ENCODE results near the gene CAMTA1.

CAMTA1 gene

DNA sequence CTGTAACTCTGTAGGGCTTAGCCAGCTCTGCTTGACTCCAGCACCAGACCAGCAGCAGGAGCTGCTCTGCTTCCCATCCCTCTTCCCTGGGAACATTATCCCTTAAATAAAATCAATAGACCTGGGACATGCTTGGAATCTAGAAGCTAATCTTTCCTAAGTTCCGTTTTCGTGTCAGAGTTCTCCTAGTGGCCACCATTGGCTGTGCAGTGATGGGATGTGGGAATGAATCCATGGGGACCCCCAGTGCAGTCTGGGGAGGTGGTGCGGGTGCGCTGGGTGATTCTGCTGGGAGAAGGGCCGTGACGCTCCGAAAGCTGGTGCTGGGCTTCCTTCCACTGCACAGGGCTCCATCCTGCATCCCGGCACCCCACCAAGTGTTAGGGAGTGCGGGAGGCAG is 202.7 kb downstream of the CAMTA1 start:
- no peak for DNase-seq

DNA sequence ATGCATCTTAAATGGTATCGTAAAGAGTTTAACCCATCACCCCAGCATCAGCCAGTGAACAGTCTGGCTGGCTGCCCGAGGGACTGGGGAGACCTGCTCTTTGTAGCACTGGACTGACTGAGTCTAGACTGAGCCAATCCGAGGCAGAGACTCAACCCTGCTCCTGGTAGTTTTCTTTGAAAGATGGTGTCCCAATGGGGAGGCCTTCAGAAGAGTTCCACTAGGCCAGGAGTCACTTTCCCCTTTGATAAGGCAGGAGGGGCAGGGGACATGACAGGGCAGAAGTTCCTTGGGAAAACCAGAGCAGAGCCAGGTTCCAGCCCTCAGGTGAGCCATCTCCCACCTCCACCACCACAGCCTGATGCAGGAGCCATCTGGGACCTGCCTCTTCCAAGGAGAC is 203.5 kb downstream of the CAMTA1 start:
- DNase-seq = no peak

- DNase-seq = no peak
These were observed 204.2 kb downstream of the CAMTA1 start for GRCh38 chr1:6989212-6990159.

DNA sequence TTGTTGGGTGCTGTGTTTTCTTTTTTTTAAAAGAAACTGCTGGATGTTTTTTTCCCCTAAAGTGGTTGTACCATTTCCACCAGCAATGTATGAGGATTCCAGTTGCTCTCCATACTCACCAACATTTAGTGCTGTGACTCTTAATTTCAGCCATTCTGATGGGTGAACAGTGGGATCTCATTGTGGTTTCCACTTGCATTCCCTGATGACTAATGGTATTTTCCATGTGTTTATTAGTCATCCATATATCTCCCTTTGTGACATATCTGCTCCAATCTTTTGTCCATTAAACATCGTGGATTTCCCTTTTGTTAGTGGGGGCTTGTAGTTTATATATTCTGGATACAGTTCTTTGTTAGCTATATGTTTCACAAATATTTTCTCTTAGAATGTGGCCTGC is 206.0 kb downstream of the CAMTA1 start:
- DNase-seq = no peak

DNA sequence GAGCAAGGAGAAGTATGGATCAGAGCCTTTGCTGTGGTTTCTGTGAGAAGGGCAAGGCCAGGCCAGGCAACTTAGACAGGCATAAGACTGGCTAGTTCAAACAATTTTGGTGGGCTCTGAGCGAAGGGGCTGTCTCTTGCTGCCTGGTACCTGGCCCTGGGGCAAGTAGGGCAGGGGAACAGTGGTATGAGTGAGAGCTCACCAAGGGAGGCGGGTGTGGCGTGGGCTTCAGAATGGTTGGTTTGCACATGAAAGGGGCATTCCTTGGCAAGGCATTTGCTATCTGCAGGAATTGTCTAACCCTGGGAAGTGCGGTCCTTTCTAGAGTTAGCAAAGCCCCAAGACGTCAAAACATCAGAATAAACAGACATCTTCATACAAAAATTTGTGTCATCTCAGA is 210.5 kb downstream of the CAMTA1 start:
- no peak for DNase-seq

DNA sequence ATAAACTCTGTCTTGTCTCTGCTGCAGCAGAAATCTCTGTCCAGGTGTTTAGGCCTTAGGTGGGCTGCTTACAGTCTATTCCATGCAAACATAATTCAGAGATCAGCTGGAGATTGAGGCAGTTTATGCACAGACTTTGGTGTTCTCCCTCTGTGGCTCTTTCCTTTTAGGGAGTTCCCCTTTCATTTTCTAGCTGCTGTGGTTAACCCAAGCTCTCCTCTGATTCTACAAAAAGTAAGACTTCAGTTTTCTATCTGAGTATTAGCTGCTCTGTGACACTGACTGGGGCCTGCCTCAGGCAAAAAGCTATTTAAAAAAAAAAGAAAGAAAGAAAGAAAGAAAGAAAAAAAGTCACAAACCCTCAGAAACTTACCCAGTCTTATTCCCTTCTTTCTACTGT is 211.1 kb downstream of the CAMTA1 start:
- no peak for DNase-seq

GRCh38 chr1:6996866-6997265 is 211.6 kb downstream of the CAMTA1 start:
- DNase-seq = no peak

DNA sequence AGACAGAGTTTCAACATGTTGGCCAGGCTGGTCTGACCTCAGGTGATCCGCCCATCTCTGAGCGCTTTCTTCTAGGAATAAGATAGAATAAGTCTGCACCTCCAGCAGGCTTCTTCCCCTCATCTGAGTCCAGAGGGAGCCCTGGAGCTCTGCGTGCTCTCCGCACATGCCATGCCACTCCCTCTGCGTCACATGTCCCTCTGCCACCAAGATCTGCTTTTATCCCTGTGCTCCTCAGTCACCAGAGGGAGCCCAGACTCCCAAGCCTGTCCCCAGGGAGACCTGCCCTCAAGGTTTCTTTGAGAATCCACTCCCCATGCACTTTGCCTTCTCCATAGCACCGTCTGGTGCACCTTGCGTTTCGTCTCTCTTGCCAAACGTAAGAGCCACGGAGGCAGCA is 213.0 kb downstream of the CAMTA1 start:
- peak; percentile 64 for DNase-seq

DNA sequence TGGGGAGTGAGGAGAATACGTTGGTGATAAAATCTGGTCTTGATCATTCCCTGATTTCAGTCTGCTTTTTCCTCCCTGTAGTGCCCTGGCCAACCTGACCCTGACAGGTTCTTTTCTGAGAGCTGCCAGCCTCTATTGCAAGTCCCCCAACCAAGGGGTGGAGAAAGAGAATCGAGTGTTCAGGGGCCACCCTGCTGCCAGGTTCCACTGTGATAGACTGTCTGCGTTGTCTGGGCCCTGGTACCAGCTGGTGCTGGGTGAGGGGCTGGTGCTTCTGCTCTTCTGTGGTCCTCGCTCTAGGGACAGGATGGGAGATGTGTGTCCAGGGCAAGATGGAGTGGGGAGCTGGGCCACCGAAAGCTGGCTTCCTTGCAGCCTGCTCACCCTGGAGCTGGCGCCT is 214.6 kb downstream of the CAMTA1 start:
- no peak for DNase-seq

GRCh38 chr1:7000720-7001119 is 215.5 kb downstream of the CAMTA1 start:
- no peak for DNase-seq

- no peak for DNase-seq
These were observed 217.5 kb downstream of the CAMTA1 start for GRCh38 chr1:7002728-7003127.

DNA sequence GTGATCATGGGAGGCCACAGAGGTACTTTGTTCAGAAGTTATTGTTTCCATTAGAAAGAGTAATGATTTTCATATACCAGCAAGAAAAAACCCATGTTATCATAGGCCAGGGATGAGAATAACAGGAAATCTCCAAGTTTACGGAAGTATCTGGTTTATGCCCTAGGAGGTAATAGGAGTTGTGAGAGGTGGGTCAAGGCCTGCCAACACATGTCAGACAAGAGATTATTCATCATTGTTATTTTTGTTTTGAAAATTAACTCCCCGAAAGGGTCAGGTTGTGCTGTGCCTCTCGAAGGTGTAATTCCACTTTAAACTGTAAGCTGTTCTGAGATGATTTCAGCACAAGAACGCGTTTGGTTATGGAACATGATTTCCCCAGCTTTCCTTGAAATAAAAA is 218.4 kb downstream of the CAMTA1 start:
- no peak for DNase-seq

GRCh38 chr1:7004181-7004580 is 218.9 kb downstream of the CAMTA1 start:
- DNase-seq = no peak

DNA sequence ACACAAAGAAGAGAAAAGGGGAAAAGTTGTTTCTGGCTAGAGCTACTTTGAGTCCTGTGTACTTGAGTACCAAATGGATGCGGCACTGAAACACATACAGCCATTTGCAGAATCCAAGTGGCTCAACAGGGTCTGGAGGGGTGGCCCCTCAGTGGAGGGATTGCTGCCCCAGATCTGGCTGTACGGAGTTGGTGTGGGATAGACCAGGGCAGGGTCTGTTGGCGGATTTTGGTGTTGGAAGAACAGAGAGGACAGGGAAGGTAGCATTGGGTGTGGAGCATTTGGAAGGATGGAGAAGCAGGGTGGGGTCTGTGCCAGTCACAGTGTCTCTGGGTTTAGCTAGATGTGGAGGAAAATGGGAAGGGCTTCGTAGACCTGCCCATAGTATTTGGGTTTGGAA is 220.5 kb downstream of the CAMTA1 start:
- no peak for DNase-seq

GRCh38 chr1:7006996-7007871 is 222.0 kb downstream of the CAMTA1 start:
- DNase-seq = no peak

- no peak for DNase-seq
These were observed 222.6 kb downstream of the CAMTA1 start for GRCh38 chr1:7007902-7008301.

DNA sequence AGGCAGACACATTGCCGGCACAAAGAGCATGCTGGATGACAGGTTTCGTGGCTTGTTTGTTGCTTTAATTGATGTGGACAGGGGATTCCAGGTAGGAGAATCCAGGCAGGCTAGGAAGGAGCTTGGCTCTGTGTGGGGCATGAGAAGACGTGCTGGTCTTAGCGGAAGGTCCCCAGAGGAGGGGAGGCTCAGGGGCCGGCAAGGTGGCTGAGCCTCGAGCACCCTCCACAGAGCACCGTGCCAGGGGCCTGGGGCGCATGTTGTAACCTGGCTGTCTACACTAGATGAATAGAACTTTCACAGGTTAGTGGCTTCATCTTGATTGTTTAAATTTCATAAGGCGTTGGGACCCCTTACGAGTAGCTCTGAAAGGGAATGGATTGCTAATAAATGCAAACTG is 223.1 kb downstream of the CAMTA1 start:
- no peak for DNase-seq

- no peak for DNase-seq
These were observed 223.9 kb downstream of the CAMTA1 start for GRCh38 chr1:7008975-7009740.

GRCh38 chr1:7009741-7010525 is 224.7 kb downstream of the CAMTA1 start:
- no peak for DNase-seq

DNA sequence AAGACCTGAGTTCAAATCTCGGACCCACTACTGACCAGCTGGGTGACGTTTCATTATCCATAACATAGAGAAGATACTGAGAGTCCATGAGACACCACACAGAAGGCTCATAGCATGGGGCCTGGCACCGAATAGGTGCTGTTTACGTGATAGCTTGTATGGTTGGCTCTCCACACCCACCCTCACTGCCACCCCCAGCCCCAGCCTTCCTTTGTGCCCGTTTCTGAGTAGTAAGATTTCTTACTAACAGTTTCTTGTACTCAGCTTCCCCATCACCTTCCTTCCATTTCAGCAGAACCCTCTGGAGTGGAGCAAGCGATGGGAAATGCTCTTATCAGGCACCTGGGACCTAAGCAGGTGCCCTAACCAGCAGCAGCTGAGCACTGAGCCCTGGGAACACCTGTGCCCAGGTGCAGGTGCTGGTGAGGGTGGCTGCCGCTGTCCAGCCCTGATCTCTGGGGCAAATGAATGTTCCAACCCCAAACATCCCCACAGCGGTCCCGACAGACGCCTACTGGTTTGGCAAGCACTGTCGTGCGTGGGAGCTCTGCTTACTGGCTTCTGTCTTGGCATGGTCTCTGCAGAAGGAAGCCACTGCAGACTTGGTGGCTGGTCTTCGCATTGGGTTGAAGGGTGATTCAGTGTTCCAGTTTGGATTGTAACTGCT is 225.4 kb downstream of the CAMTA1 start:
- no peak for DNase-seq

- no peak for DNase-seq
These were observed 226.6 kb downstream of the CAMTA1 start for GRCh38 chr1:7011826-7012225.

- no peak for DNase-seq
These were observed 227.2 kb downstream of the CAMTA1 start for GRCh38 chr1:7012461-7012924.

Measured in NCI-H1436 (cell line).